Measurements from ENCODE around the gene LGALS3. TPM values are rescaled to one million over a fixed set of nuclear protein-coding genes. Genes with fewer than 3 reads are reported as not detected.
A peak's percentile ranks its signal among the peaks of the same experiment; 100 is the strongest.

LGALS3 gene
- total RNA-seq, 4 donors from 2014 or later, result 325 to 450 (median 349) TPM

- no peak for DNase-seq (ENCODE audit: low spot score)
- TF ChIP-seq CTCF (IDR thresholded peaks at IDR 0.05), result no peak
- ATAC-seq (ENCODE audit: low FRiP score), result no peak
Measured at GRCh38 chr14:55152052-55152753, 23.2 kb downstream of the LGALS3 start.

- no peak for TF ChIP-seq CTCF (IDR thresholded peaks at IDR 0.05)
Measured at GRCh38 chr14:55153951-55154350, 24.9 kb downstream of the LGALS3 start.

GRCh38 chr14:55157080-55157479 lies 28.0 kb downstream of the LGALS3 start:
- ATAC-seq (ENCODE audit: low FRiP score), result no peak
- DNase-seq (ENCODE audit: low spot score), result no peak
- no peak for TF ChIP-seq CTCF (IDR thresholded peaks at IDR 0.05)

More at GRCh38 chr14:55153951-55154350, 24.9 kb downstream of the LGALS3 start:
- no peak for DNase-seq (ENCODE audit: low spot score)
- no peak for ATAC-seq (ENCODE audit: low FRiP score)

- no peak for DNase-seq (ENCODE audit: low spot score)
- no peak for ATAC-seq (ENCODE audit: low FRiP score)
- no peak for TF ChIP-seq CTCF (IDR thresholded peaks at IDR 0.05)
Measured at GRCh38 chr14:55158412-55158811, 29.4 kb downstream of the LGALS3 start.

- TF ChIP-seq CTCF (IDR thresholded peaks at IDR 0.05), result no peak
- ATAC-seq (ENCODE audit: low FRiP score), result peak; percentile 48
- no peak for DNase-seq (ENCODE audit: low spot score)
Measured at GRCh38 chr14:55160989-55161388, 31.9 kb downstream of the LGALS3 start.

- no peak for TF ChIP-seq CTCF (IDR thresholded peaks at IDR 0.05)
- DNase-seq (ENCODE audit: low spot score) (no peak), ATAC-seq (ENCODE audit: low FRiP score) (no peak)
Measured at GRCh38 chr14:55170526-55170925, 41.5 kb downstream of the LGALS3 start.

GRCh38 chr14:55180006-55180405 lies 51.0 kb downstream of the LGALS3 start:
- ATAC-seq (ENCODE audit: low FRiP score) (no peak), DNase-seq (ENCODE audit: low spot score) (no peak)
- TF ChIP-seq CTCF (IDR thresholded peaks at IDR 0.05), result no peak
